Left ventricle myocardium inferior (tissue), 1 donor: Measurements from ENCODE around the gene ZMIZ1. TPM values are rescaled to one million over a fixed set of nuclear protein-coding genes. Genes with fewer than 3 reads are reported as not detected.

Source experiments
- DNase-seq: peaks from one replicate; pipeline ENCODE4 v3.0.0-alpha.2; 2020
- H3K27ac ChIP-seq: fragments of 200-600 bp; replicated peaks from 2 replicates; pipeline ENCODE4 v1.8.0; 2021
- H3K27me3 ChIP-seq: fragments of 200-600 bp; 2 replicates; pipeline ENCODE4 v1.8.0; 2021; ENCODE audit warnings: low read depth
- H3K36me3 ChIP-seq: fragments of 200-600 bp; 2 replicates; pipeline ENCODE4 v1.8.0; 2021
- H3K4me1 ChIP-seq: fragments of 200-600 bp; 2 replicates; pipeline ENCODE4 v1.8.0; 2021
- H3K4me3 ChIP-seq: fragments of 200-600 bp; 2 replicates; pipeline ENCODE4 v1.8.0; 2021; ENCODE audit warnings: mild to moderate bottlenecking, moderate library complexity
- H3K9me3 ChIP-seq: fragments of 200-600 bp; replicated peaks from 2 replicates; pipeline ENCODE4 v1.8.0; 2021
- CTCF ChIP-seq: fragments of 200-600 bp; IDR thresholded peaks from 2 replicates; pipeline ENCODE4 v1.8.0; 2021; ENCODE audit warnings: antibody characterized with exemption, mild to moderate bottlenecking, borderline replicate concordance
- intact Hi-C: fragments of 100-400 bp; cut with micrococcal nuclease; formaldehyde crosslinking; loops from one replicate; pipeline ENCODE4 v1.11.0; 2022
- total RNA-seq: library from RNA; stranded (reverse); fragmentation: NEBNext Ultra II Directional; extraction: Animal tissue kit (Norgen Biotek cat#: 25700); gene quantifications from one replicate; pipeline ENCODE4 v1.2.1, GENCODE V29; 2021
- donor health status: DM: no; HTN: yes; CAD: no; lungs with severe emphysema.

Gene ZMIZ1
- total RNA-seq, 1 donor from 2014 or later: 55.9 TPM

GRCh38 chr10:79180414-79181221 lies 111.9 kb downstream of the ZMIZ1 start:
- Histone ChIP-seq H3K4me3 (no peak overlapping the region), H3K36me3 (no peaks in the 10 kb centered on the region), H3K27me3 (no peaks in the 10 kb centered on the region), H3K9me3 (no peaks in the 10 kb centered on the region), H3K4me1 (peaks cover 100% of the 10 kb centered on the region), H3K27ac (peak overlapping the region; percentile 86)
- DNase-seq: no peak
- intact Hi-C loops: no loop called here
- no peak for TF ChIP-seq CTCF

GRCh38 chr10:79181227-79181626 lies 112.5 kb downstream of the ZMIZ1 start:
- intact Hi-C loops: no loop called here
- no peak for DNase-seq

GRCh38 chr10:79181698-79182521 lies 113.1 kb downstream of the ZMIZ1 start:
- Histone ChIP-seq H3K4me3 (no peak overlapping the region), H3K27ac (peak overlapping the region; percentile 86), H3K27me3 (no peaks in the 10 kb centered on the region), H3K9me3 (no peaks in the 10 kb centered on the region), H3K36me3 (peaks cover 2% of the 10 kb centered on the region), H3K4me1 (peaks cover 100% of the 10 kb centered on the region)
- TF ChIP-seq CTCF: no peak
- no peak for DNase-seq
- intact Hi-C loops: no loop called here

More at GRCh38 chr10:79181227-79181626, 112.5 kb downstream of the ZMIZ1 start:
- Histone ChIP-seq H3K27me3 (no peaks in the 10 kb centered on the region), H3K4me1 (peaks cover 100% of the 10 kb centered on the region), H3K36me3 (no peaks in the 10 kb centered on the region), H3K27ac (peak overlapping the region; percentile 86), H3K4me3 (no peak overlapping the region), H3K9me3 (no peaks in the 10 kb centered on the region)
- no peak for TF ChIP-seq CTCF

GRCh38 chr10:79182781-79183467 lies 114.2 kb downstream of the ZMIZ1 start:
- Histone ChIP-seq H3K27me3 (no peaks in the 10 kb centered on the region), H3K4me3 (no peak overlapping the region), H3K9me3 (no peaks in the 10 kb centered on the region), H3K27ac (peak overlapping the region; percentile 86), H3K36me3 (peaks cover 10% of the 10 kb centered on the region), H3K4me1 (peaks cover 100% of the 10 kb centered on the region)
- no peak for TF ChIP-seq CTCF
- intact Hi-C loops: no loop called here
- DNase-seq: no peak

GRCh38 chr10:79183468-79183865 lies 114.7 kb downstream of the ZMIZ1 start:
- intact Hi-C loops: no loop called here
- no peak for DNase-seq
- Histone ChIP-seq H3K9me3 (no peaks in the 10 kb centered on the region), H3K36me3 (peaks cover 10% of the 10 kb centered on the region), H3K4me3 (no peak overlapping the region), H3K27ac (peak overlapping the region; percentile 86), H3K27me3 (no peaks in the 10 kb centered on the region), H3K4me1 (peaks cover 100% of the 10 kb centered on the region)
- TF ChIP-seq CTCF: no peak
